Measurements from ENCODE around the gene TUT4. TPM values are rescaled to one million over a fixed set of nuclear protein-coding genes. Genes with fewer than 3 reads are reported as not detected.

Gene TUT4
- total and polyA plus RNA-seq, 2 experiments from 2014 or later = 69.9 to 116 TPM

DNA sequence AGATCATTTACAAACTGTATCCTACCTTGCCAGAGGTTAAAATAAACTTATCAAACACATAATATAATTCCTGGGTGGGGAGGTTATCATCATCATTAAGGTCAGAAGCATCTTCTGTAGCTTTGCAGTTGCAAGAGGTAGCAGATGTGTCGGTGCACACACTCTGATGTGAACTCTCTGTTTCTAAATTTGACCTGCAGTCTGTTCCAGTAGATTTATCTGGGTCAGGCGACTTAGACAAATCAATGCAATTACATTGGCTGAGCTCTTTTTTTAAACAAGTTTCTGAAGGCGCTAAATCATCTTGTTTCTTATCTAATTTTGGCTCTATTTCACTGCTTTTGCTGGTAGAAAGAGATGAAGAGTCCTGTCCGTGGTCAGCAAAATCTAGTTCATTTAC, 78.1 kb downstream of the TUT4 start:
- Histone ChIP-seq H3K27me3 (ENCODE audit: insufficient read depth) (no peaks in the 10 kb centered on the region), H3F3A (replicated peaks; ENCODE audit: low read depth) (no peaks in the 10 kb centered on the region), H3K4me3 (no peak overlapping the region), H4K20me1 (replicated peaks; ENCODE audit: insufficient read depth) (no peaks in the 10 kb centered on the region), H3K79me2 (replicated peaks; ENCODE audit: insufficient read depth) (no peaks in the 10 kb centered on the region), H3K9me2 (ENCODE audit: insufficient read depth) (no peaks in the 10 kb centered on the region), H3K4me1 (ENCODE audit: insufficient read depth) (no peaks in the 10 kb centered on the region), H3K4me2 (no peak overlapping the region), H3K27ac (ENCODE audit: low read depth) (no peak overlapping the region), H3K36me3 (ENCODE audit: insufficient read depth) (0 out of 2 replicates have a peak, but pooled peaks cover 4% of the 10 kb centered on the region), H2AFZ (no peak overlapping the region)
- Mint-ChIP-seq H3K4me3 (no peak overlapping the region), H3K9me3 (no peaks in the 10 kb centered on the region), H3K27me3 (ENCODE audit: insufficient read depth, low read depth, poor library complexity) (no peaks in the 10 kb centered on the region), H3K36me3 (ENCODE audit: low read depth) (peaks cover 3% of the 10 kb centered on the region; the same call in 1 of the 3 replicates), H3K27ac (no peak overlapping the region), H3K4me1 (no peaks in the 10 kb centered on the region)
- TF ChIP-seq ZNF331 (CRISPR knock-in tag; IDR thresholded peaks at IDR 0.05; ENCODE audit: low read depth) (no peak), ETS1 (IDR thresholded peaks at IDR 0.05) (no peak), POLR2AphosphoS5 (IDR thresholded peaks at IDR 0.05; ENCODE audit: low read depth) (no peak), CREB1 (CRISPR knock-in tag; IDR thresholded peaks at IDR 0.05; ENCODE audit: low read depth) (no peak), CTCF (conservative IDR thresholded peaks at IDR 0.05; ENCODE audit: low read depth in 2 of 2) (no peak), ZNF114 (CRISPR knock-in tag; IDR thresholded peaks at IDR 0.05) (no peak), NANOG (IDR thresholded peaks at IDR 0.05; ENCODE audit: borderline replicate concordance) (no peak), EZH2phosphoT487 (IDR thresholded peaks at IDR 0.05; ENCODE audit: unreplicated experiment) (no peak), JUNB (IDR thresholded peaks at IDR 0.05; ENCODE audit: unreplicated experiment) (no peak)
- TF ChIP-seq, protein P1, sequence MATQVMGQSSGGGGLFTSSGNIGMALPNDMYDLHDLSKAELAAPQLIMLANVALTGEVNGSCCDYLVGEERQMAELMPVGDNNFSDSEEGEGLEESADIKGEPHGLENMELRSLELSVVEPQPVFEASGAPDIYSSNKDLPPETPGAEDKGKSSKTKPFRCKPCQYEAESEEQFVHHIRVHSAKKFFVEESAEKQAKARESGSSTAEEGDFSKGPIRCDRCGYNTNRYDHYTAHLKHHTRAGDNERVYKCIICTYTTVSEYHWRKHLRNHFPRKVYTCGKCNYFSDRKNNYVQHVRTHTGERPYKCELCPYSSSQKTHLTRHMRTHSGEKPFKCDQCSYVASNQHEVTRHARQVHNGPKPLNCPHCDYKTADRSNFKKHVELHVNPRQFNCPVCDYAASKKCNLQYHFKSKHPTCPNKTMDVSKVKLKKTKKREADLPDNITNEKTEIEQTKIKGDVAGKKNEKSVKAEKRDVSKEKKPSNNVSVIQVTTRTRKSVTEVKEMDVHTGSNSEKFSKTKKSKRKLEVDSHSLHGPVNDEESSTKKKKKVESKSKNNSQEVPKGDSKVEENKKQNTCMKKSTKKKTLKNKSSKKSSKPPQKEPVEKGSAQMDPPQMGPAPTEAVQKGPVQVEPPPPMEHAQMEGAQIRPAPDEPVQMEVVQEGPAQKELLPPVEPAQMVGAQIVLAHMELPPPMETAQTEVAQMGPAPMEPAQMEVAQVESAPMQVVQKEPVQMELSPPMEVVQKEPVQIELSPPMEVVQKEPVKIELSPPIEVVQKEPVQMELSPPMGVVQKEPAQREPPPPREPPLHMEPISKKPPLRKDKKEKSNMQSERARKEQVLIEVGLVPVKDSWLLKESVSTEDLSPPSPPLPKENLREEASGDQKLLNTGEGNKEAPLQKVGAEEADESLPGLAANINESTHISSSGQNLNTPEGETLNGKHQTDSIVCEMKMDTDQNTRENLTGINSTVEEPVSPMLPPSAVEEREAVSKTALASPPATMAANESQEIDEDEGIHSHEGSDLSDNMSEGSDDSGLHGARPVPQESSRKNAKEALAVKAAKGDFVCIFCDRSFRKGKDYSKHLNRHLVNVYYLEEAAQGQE (IDR thresholded peaks at IDR 0.05; ENCODE audit: unreplicated experiment) = no peak
- ATAC-seq = no peak
- DNase-seq (ENCODE audit: low spot score) = no peak

DNA sequence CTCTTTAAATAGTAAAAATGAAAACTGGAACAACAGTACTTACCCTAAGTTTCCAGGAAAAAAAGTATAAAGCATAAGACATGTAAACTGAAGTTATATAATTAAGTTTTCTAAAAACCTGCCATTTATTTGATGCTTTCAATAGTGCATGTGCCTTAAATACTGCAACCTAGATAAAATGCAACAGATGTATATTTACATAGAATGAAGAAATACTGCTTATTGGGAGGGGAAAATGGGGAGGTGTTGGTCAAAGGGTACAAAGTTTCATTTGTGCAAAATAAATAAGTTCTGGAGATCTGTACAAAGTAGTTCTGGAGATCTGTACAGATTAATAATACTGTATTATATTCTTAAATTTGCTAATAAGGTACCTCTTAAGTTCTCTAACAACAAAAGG, 79.9 kb downstream of the TUT4 start:
- no peaks in the 10 kb centered on the region for H3K4me1 Mint-ChIP-seq
- TF ChIP-seq, protein P1 (IDR thresholded peaks at IDR 0.05; ENCODE audit: unreplicated experiment) = no peak
- TF ChIP-seq STAT1 (IDR thresholded peaks at IDR 0.05; ENCODE audit: unreplicated experiment) (no peak), ZNF114 (CRISPR knock-in tag; IDR thresholded peaks at IDR 0.05) (no peak), CTCF (conservative IDR thresholded peaks at IDR 0.05; ENCODE audit: low read depth in 2 of 2) (no peak), EZH2phosphoT487 (IDR thresholded peaks at IDR 0.05; ENCODE audit: unreplicated experiment) (no peak), POLR2AphosphoS5 (IDR thresholded peaks at IDR 0.05; ENCODE audit: low read depth) (no peak)

More for the DNA sequence above, 79.9 kb downstream of the TUT4 start:
- H3K4me3 Mint-ChIP-seq = no peak overlapping the region
- Histone ChIP-seq H3K9me2 (ENCODE audit: insufficient read depth) (no peaks in the 10 kb centered on the region), H2AFZ (no peak overlapping the region), H4K20me1 (replicated peaks; ENCODE audit: insufficient read depth) (no peaks in the 10 kb centered on the region), H3K36me3 (ENCODE audit: insufficient read depth) (0 out of 2 replicates have a peak, but pooled peaks cover 4% of the 10 kb centered on the region), H3K4me3 (no peak overlapping the region), H3K4me2 (no peak overlapping the region), H3F3A (replicated peaks; ENCODE audit: low read depth) (no peaks in the 10 kb centered on the region), H3K27me3 (ENCODE audit: insufficient read depth) (no peaks in the 10 kb centered on the region), H3K79me2 (replicated peaks; ENCODE audit: insufficient read depth) (no peaks in the 10 kb centered on the region), H3K27ac (ENCODE audit: low read depth) (no peak overlapping the region), H3K4me1 (ENCODE audit: insufficient read depth) (no peaks in the 10 kb centered on the region)
- H3K27me3 Mint-ChIP-seq (ENCODE audit: insufficient read depth, low read depth, poor library complexity) = no peaks in the 10 kb centered on the region
- no peaks in the 10 kb centered on the region for H3K9me3 Mint-ChIP-seq
- no peak for ATAC-seq
- no peak overlapping the region for H3K27ac Mint-ChIP-seq
- peaks cover 8% of the 10 kb centered on the region; the same call in 2 of the 3 replicates for H3K36me3 Mint-ChIP-seq (ENCODE audit: low read depth)
- DNase-seq (ENCODE audit: low spot score) = no peak

Data from GM23338 (cell line).